Measurements from ENCODE around the gene EPB41. TPM values are rescaled to one million over a fixed set of nuclear protein-coding genes. Genes with fewer than 3 reads are reported as not detected.
A peak's percentile ranks its signal among the peaks of the same experiment; 100 is the strongest.

EPB41 gene
- total and polyA plus RNA-seq, 2 experiments from 2014 or later: 0.89 to 1.5 TPM

- in situ Hi-C loops (cut with MboI): no loop called here
Observed at GRCh38 chr1:28905921-28906666, 8.3 kb upstream of the EPB41 start.

DNA sequence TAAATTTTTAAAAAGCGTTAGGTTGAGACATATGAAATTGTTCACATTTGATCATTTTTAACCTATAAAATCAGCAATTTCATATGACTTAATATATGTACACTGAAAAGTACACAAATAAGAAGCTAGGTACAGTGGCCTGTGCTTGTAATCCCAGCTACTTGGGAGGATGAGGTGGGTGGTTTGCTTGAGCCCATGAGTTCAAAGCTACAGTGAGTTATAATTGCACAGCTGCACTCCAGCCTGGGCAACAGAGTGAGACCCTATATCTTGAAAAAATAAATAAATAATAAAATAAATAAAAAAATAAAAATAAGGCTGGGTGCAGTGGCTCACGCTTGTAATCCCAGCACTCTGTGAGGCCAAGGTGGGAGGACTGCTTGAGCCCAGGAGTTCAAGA is 5.2 kb upstream of the EPB41 start:
- Histone ChIP-seq H2AFZ (no peak overlapping the region), H3K4me3 (no peak overlapping the region), H4K20me1 (ENCODE audit: insufficient read depth) (no peaks in the 10 kb centered on the region), H3K4me1 (ENCODE audit: insufficient read depth) (no peaks in the 10 kb centered on the region), H3K9ac (no peak overlapping the region), H3K27me3 (replicated peaks; ENCODE audit: insufficient read depth) (no peaks in the 10 kb centered on the region), H3K9me2 (ENCODE audit: insufficient read depth) (no peaks in the 10 kb centered on the region), H3K9me3 (ENCODE audit: low read depth) (no peaks in the 10 kb centered on the region), H3K27ac (no peak overlapping the region), H3K79me2 (ENCODE audit: insufficient read depth) (no peaks in the 10 kb centered on the region), H3K36me3 (ENCODE audit: low read depth) (no peaks in the 10 kb centered on the region), H3F3A (ENCODE audit: insufficient read depth) (0 out of 2 replicates have a peak, but pooled peaks cover 3% of the 10 kb centered on the region), H3K4me2 (ENCODE audit: unreplicated experiment) (no peak overlapping the region)
- no peak for TF ChIP-seq EZH2 (IDR thresholded peaks at IDR 0.05; ENCODE audit: insufficient read depth, poor library complexity, severe bottlenecking)
- no peak for TF ChIP-seq EZH2phosphoT487 (IDR thresholded peaks at IDR 0.05; ENCODE audit: insufficient read depth, low read depth)
- WGBS, 2 experiments (ENCODE audit: low coverage in 1 of 2, low lambda C conversion rate in 2 of 2, missing lambda C conversion rate in 2 of 2): 81 to 84% methylated on average over 2 of the region's 2 CpGs
- in situ Hi-C loops (cut with MboI): no loop called here
- DNase-seq: no peak

More at GRCh38 chr1:28905921-28906666, 8.3 kb upstream of the EPB41 start:
- TF ChIP-seq EZH2phosphoT487 (IDR thresholded peaks at IDR 0.05; ENCODE audit: insufficient read depth, low read depth): no peak
- no peak for TF ChIP-seq EZH2 (IDR thresholded peaks at IDR 0.05; ENCODE audit: insufficient read depth, poor library complexity, severe bottlenecking)
- Histone ChIP-seq H3K36me3 (ENCODE audit: low read depth) (no peaks in the 10 kb centered on the region), H3F3A (ENCODE audit: insufficient read depth) (no peaks in the 10 kb centered on the region), H3K27ac (no peak overlapping the region), H3K79me2 (ENCODE audit: insufficient read depth) (no peaks in the 10 kb centered on the region), H2AFZ (no peak overlapping the region), H3K4me1 (ENCODE audit: insufficient read depth) (no peaks in the 10 kb centered on the region), H4K20me1 (ENCODE audit: insufficient read depth) (no peaks in the 10 kb centered on the region), H3K4me3 (no peak overlapping the region), H3K9me3 (ENCODE audit: low read depth) (no peaks in the 10 kb centered on the region), H3K9me2 (ENCODE audit: insufficient read depth) (no peaks in the 10 kb centered on the region), H3K27me3 (replicated peaks; ENCODE audit: insufficient read depth) (no peaks in the 10 kb centered on the region), H3K4me2 (ENCODE audit: unreplicated experiment) (no peak overlapping the region), H3K9ac (no peak overlapping the region)
- 89 to 93% methylated on average over 8 of the region's 8 CpGs for WGBS, 2 experiments (ENCODE audit: low coverage in 1 of 2, low lambda C conversion rate in 2 of 2, missing lambda C conversion rate in 2 of 2)
- DNase-seq: no peak

DNA sequence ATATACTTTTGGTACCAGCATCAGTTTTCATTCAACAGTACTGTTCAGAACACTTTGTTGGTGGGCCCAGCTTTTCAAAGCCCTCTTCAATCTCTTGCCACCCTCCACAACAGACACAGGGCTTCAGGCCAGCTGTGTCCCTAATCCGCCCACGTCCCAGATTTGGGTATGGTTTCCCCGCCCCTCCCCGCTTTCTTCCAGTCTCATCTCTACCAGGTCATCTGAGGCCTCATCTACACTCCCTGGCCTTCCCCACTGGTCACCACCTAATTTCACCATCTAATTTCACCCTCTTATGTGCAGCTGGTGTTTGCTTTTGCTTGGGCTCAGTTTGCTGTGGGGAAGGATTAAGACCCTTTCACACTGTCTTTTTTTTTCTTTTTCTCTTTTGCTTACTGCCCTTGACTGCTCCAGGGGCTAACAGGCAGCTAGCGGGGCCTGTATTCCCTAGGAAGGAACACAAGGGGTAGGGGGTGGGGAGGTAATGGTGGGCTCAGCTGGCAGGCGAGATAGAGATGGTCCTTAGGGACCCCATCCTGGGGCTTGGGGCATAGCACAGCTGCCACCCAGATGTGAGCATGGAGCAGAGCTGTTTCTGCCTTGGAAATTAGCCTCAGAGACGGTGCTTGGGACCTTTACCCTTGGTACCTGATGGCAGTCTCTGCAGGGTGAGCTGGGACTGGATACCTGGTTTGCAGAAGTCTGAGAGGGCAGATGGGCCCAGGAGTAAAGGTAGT is 3.8 kb upstream of the EPB41 start:
- 0 out of 2 replicates have a peak, but pooled peaks cover 3% of the 10 kb centered on the region for H3F3A ChIP-seq (ENCODE audit: insufficient read depth)
- no peak overlapping the region for H3K9ac ChIP-seq
- in situ Hi-C loops (cut with MboI): no loop called here
- no peaks in the 10 kb centered on the region for H3K27me3 ChIP-seq (replicated peaks; ENCODE audit: insufficient read depth)
- no peak for DNase-seq
- H3K4me3 ChIP-seq: no peak overlapping the region
- H3K27ac ChIP-seq: no peak overlapping the region
- H3K9me2 ChIP-seq (ENCODE audit: insufficient read depth): no peaks in the 10 kb centered on the region
- 74 to 80% methylated on average over 7 of the region's 7 CpGs for WGBS, 2 experiments (ENCODE audit: low coverage in 1 of 2, low lambda C conversion rate in 2 of 2, missing lambda C conversion rate in 2 of 2)
- H3K36me3 ChIP-seq (ENCODE audit: low read depth): no peaks in the 10 kb centered on the region
- H3K4me1 ChIP-seq (ENCODE audit: insufficient read depth): no peaks in the 10 kb centered on the region
- H4K20me1 ChIP-seq (ENCODE audit: insufficient read depth): no peaks in the 10 kb centered on the region
- no peak overlapping the region for H3K4me2 ChIP-seq (ENCODE audit: unreplicated experiment)
- no peaks in the 10 kb centered on the region for H3K9me3 ChIP-seq (ENCODE audit: low read depth)
- H3K79me2 ChIP-seq (ENCODE audit: insufficient read depth): no peaks in the 10 kb centered on the region
- no peak overlapping the region for H2AFZ ChIP-seq
- TF ChIP-seq EZH2 (IDR thresholded peaks at IDR 0.05; ENCODE audit: insufficient read depth, poor library complexity, severe bottlenecking) (no peak), EZH2phosphoT487 (IDR thresholded peaks at IDR 0.05; ENCODE audit: insufficient read depth, low read depth) (no peak)

DNA sequence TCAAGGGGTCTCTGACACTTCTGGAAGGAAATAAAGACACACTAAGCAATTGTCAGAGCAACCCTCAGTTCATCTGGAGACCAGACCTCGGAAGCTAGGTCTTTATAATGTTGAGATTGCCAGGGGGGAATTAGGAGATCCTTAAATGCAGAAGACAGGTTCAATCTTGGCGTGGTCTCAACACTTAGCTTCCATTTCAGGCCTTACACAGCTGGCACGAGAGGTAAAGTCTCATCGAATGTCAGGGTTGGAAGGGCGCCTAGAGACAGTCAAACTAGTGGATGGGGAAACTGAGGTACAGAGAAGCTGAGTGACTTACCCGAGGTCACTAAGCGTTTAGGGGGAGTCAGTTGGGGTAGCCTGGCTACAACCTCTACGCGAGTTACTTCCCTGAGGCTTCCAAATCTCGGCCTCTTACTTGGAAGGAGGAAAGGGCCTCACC is 562 bp upstream of the EPB41 start:
- Histone ChIP-seq H3K4me1 (ENCODE audit: insufficient read depth) (no peaks in the 10 kb centered on the region), H3K27me3 (replicated peaks; ENCODE audit: insufficient read depth) (no peaks in the 10 kb centered on the region), H2AFZ (peak overlapping the region; percentile 77), H3K36me3 (ENCODE audit: low read depth) (no peaks in the 10 kb centered on the region), H3K9me3 (ENCODE audit: low read depth) (no peaks in the 10 kb centered on the region), H3K4me3 (peak overlapping the region; percentile 74), H3K9ac (peak overlapping the region; percentile 43), H3K79me2 (ENCODE audit: insufficient read depth) (no peaks in the 10 kb centered on the region), H4K20me1 (ENCODE audit: insufficient read depth) (no peaks in the 10 kb centered on the region), H3K27ac (no peak overlapping the region), H3F3A (ENCODE audit: insufficient read depth) (0 out of 2 replicates have a peak, but pooled peaks cover 3% of the 10 kb centered on the region), H3K9me2 (ENCODE audit: insufficient read depth) (no peaks in the 10 kb centered on the region), H3K4me2 (ENCODE audit: unreplicated experiment) (peak overlapping the region; percentile 80)
- DNase-seq: no peak
- 33 to 41% methylated on average over 10 of the region's 10 CpGs for WGBS, 2 experiments (ENCODE audit: low coverage in 1 of 2, low lambda C conversion rate in 2 of 2, missing lambda C conversion rate in 2 of 2)
- in situ Hi-C loops (cut with MboI): no loop called here
- no peak for TF ChIP-seq EZH2phosphoT487 (IDR thresholded peaks at IDR 0.05; ENCODE audit: insufficient read depth, low read depth)
- no peak for TF ChIP-seq EZH2 (IDR thresholded peaks at IDR 0.05; ENCODE audit: insufficient read depth, poor library complexity, severe bottlenecking)

All from GM23248 (cell line).